CD14-positive monocyte (primary cell): ENCODE measurements around the gene GH2. TPM values are rescaled to one million over a fixed set of nuclear protein-coding genes. Genes with fewer than 3 reads are reported as not detected.
"Not testable (repeated sequence)": the region's sequence is repeated elsewhere in the genome, so short reads cannot be mapped to it uniquely, and the experiment has no call there.

Source experiments
- DNase-seq, 3 donors: peaks; one replicate each; pipeline ENCODE4 v3.0.0-alpha.2; 2011 to 2022
- H2AFZ ChIP-seq: 2 replicates; pipeline ENCODE4 v1.6.0; 2012; ENCODE audit warnings: mild to moderate bottlenecking, low read depth, low read length, inconsistent platforms; ENCODE audit not compliant: insufficient read depth, poor library complexity, severe bottlenecking
- H3K27ac ChIP-seq, 2 donors: 1 replicate in 1 of 2; 2 replicates in 1 of 2; pipeline ENCODE4 v1.5.1; 2012 to 2013; ENCODE audit warnings: low read length in 2 of 2, control low read depth in 1 of 2, inconsistent platforms in 1 of 2, low read depth in 1 of 2, mild to moderate bottlenecking in 1 of 2
- H3K27me3 ChIP-seq, 2 donors: one replicate each; pipeline versions ENCODE4 v1.6.0 to v1.6.1; 2011 to 2013; ENCODE audit warnings: low read length in 2 of 2; ENCODE audit not compliant: control insufficient read depth in 2 of 2, insufficient read depth in 2 of 2
- H3K36me3 ChIP-seq, 2 donors: replicated peaks in 1 of 2; 1 replicate in 1 of 2; 2 replicates in 1 of 2; pipeline versions ENCODE4 v1.5.1 to v1.6.1; 2012 to 2013; ENCODE audit warnings: low read length in 2 of 2, control low read depth in 1 of 2, inconsistent platforms in 1 of 2, mild to moderate bottlenecking in 1 of 2; ENCODE audit not compliant: insufficient read depth in 2 of 2, control insufficient read depth in 1 of 2
- H3K4me1 ChIP-seq, 2 donors: 1 replicate in 1 of 2; 2 replicates in 1 of 2; pipeline versions ENCODE4 v1.5.1 to v1.6.1; 2012 to 2013; ENCODE audit warnings: low read length in 2 of 2, control low read depth in 1 of 2, inconsistent platforms in 1 of 2, mild to moderate bottlenecking in 1 of 2, moderate library complexity in 1 of 2; ENCODE audit not compliant: insufficient read depth in 2 of 2, control insufficient read depth in 1 of 2
- H3K4me2 ChIP-seq: replicated peaks from 2 replicates; pipeline ENCODE3; 2012; ENCODE audit warnings: low read length, moderate library complexity, mild to moderate bottlenecking; ENCODE audit not compliant: poor library complexity, severe bottlenecking; ENCODE audit errors: extremely low read depth
- H3K4me3 ChIP-seq, 3 experiments: fragments of 200-600 bp in 1 of 3; sonication (generic) in 1 of 3; replicated peaks in 1 of 3; 1 replicate in 2 of 3; 2 replicates in 1 of 3; pipeline ENCODE4 v1.5.1; 2011 to 2013; ENCODE audit warnings: low read length in 3 of 3, mild to moderate bottlenecking in 3 of 3, control low read depth in 2 of 3, low read depth in 2 of 3, inconsistent platforms in 1 of 3, moderate library complexity in 1 of 3
- H3K79me2 ChIP-seq: 2 replicates; pipeline ENCODE4 v1.6.0; 2012; ENCODE audit warnings: mild to moderate bottlenecking, control low read depth, inconsistent platforms, low read length, moderate library complexity; ENCODE audit not compliant: insufficient read depth
- H3K9ac ChIP-seq: 2 replicates; pipeline ENCODE4 v1.6.0; 2017; ENCODE audit warnings: low read length, mild to moderate bottlenecking; ENCODE audit not compliant: insufficient read depth, poor library complexity, severe bottlenecking
- H3K9me3 ChIP-seq, 2 donors: replicated peaks in 1 of 2; 1 replicate in 1 of 2; 2 replicates in 1 of 2; pipeline versions ENCODE4 v1.5.1 to v1.6.1; 2012 to 2013; ENCODE audit warnings: low read length in 2 of 2, control low read depth in 1 of 2; ENCODE audit not compliant: control insufficient read depth in 1 of 2, insufficient read depth in 1 of 2
- H4K20me1 ChIP-seq: 2 replicates; pipeline ENCODE4 v1.6.0; 2012; ENCODE audit warnings: mild to moderate bottlenecking, low read length, control low read depth, moderate library complexity; ENCODE audit not compliant: insufficient read depth
- H3K27ac Mint-ChIP-seq, 7 donors: one replicate each; pipeline ENCODE4 v1.8.0; 2020; ENCODE audit warnings: mild to moderate bottlenecking in 7 of 7, mixed read lengths in 7 of 7, moderate library complexity in 6 of 7, inconsistent platforms in 2 of 7
- H3K27me3 Mint-ChIP-seq, 3 donors: one replicate each; pipeline ENCODE4 v1.8.0; 2021 to 2022; ENCODE audit warnings: low read depth in 3 of 3, mild to moderate bottlenecking in 3 of 3, mixed read lengths in 3 of 3, moderate library complexity in 3 of 3, inconsistent platforms in 1 of 3
- H3K36me3 Mint-ChIP-seq, 2 donors: one replicate each; pipeline ENCODE4 v1.8.0; 2020; ENCODE audit warnings: mixed read lengths in 2 of 2, inconsistent platforms in 1 of 2, mild to moderate bottlenecking in 1 of 2
- H3K4me1 Mint-ChIP-seq: one replicate; pipeline ENCODE4 v1.8.0; 2020; ENCODE audit warnings: mild to moderate bottlenecking, mixed read lengths
- H3K4me3 Mint-ChIP-seq, 2 donors: one replicate each; pipeline ENCODE4 v1.8.0; 2020; ENCODE audit warnings: mild to moderate bottlenecking in 2 of 2, mixed read lengths in 2 of 2, moderate library complexity in 1 of 2
- H3K9me3 Mint-ChIP-seq, 7 donors: one replicate each; pipeline ENCODE4 v1.8.0; 2020 to 2022; ENCODE audit warnings: mixed read lengths in 7 of 7, mild to moderate bottlenecking in 6 of 7, moderate library complexity in 6 of 7, inconsistent platforms in 2 of 7
- WGBS: methylation state at CpG from one replicate; pipeline ENCODE4 v1.1.5; 2013; ENCODE audit warnings: missing lambda C conversion rate; ENCODE audit not compliant: insufficient coverage; 5-methylcytosine and 5-hydroxymethylcytosine counted together
- intact Hi-C, 2 donors: fragments of 100-400 bp; cut with micrococcal nuclease; formaldehyde crosslinking; loops; one replicate each; pipeline versions ENCODE4 v1.15.0 to v1.15.1; 2023
- polyA plus RNA-seq, 3 donors: library from polyadenylated mRNA; depleted of rRNA in 1 of 3; unstranded in 2 of 3; stranded (reverse) in 1 of 3; fragments of 300-500 nt in 2 of 3; fragments of >200 nt in 1 of 3; fragmentation: Illumina TruSeq in 2 of 3; gene quantifications; 1 replicate in 2 of 3; 2 replicates in 1 of 3; pipeline ENCODE4 v1.2.3, GENCODE V29; 2012 to 2021
- TF ChIP-seq, protein P1 (sequence below): fragments of 200-600 bp; IDR thresholded peaks from one replicate; pipeline ENCODE4 v1.8.0; 2022; ENCODE audit warnings: antibody characterized with exemption, mild to moderate bottlenecking

GH2 gene
- polyA plus RNA-seq, 3 donors, result not detected

- no peaks in the 10 kb centered on the region for H3K9me3 ChIP-seq
- TF ChIP-seq, protein P1, sequence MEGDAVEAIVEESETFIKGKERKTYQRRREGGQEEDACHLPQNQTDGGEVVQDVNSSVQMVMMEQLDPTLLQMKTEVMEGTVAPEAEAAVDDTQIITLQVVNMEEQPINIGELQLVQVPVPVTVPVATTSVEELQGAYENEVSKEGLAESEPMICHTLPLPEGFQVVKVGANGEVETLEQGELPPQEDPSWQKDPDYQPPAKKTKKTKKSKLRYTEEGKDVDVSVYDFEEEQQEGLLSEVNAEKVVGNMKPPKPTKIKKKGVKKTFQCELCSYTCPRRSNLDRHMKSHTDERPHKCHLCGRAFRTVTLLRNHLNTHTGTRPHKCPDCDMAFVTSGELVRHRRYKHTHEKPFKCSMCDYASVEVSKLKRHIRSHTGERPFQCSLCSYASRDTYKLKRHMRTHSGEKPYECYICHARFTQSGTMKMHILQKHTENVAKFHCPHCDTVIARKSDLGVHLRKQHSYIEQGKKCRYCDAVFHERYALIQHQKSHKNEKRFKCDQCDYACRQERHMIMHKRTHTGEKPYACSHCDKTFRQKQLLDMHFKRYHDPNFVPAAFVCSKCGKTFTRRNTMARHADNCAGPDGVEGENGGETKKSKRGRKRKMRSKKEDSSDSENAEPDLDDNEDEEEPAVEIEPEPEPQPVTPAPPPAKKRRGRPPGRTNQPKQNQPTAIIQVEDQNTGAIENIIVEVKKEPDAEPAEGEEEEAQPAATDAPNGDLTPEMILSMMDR, result no peak
- H3K4me3 ChIP-seq, result no peak within 1 kb of the TSS
- no peaks in the 10 kb centered on the region for H3K36me3 ChIP-seq
- 93% methylated on average over 12 of the region's 15 CpGs for WGBS
- Mint-ChIP-seq H3K36me3 (no peaks in the 10 kb centered on the region), H3K27me3 (peaks cover 1 to 8% (median 2%) of the 10 kb centered on the region in 3 donors), H3K27ac (peak within 1 kb of the TSS in 2 of 7 donors; percentile 6 to 50), H3K9me3 (peaks cover 0 to 2% (median 0%) of the 10 kb centered on the region in 7 donors), H3K4me3 (no peak within 1 kb of the TSS), H3K4me1 (peaks cover 8% of the 10 kb centered on the region)
- intact Hi-C loops, result loop anchor here in 1 of 2 donors (10.0 kb wide), 1 partner anchor 114 kb away; the partner anchor contains the start of gene ICAM2
- no peak within 1 kb of the TSS for H3K9ac ChIP-seq
- H3K4me2 ChIP-seq, result no peak within 1 kb of the TSS
- H3K79me2 ChIP-seq, result no peaks in the 10 kb centered on the region
- H3K27ac ChIP-seq, result no peak within 1 kb of the TSS
- no peaks in the 10 kb centered on the region for H3K27me3 ChIP-seq
- no peak for DNase-seq
- H3K4me1 ChIP-seq, result no peaks in the 10 kb centered on the region
- H2AFZ ChIP-seq, result no peak within 1 kb of the TSS
- H4K20me1 ChIP-seq, result no peaks in the 10 kb centered on the region
Observed at GRCh38 chr17:63911041-63911635, 29.4 kb upstream of the GH2 start, which contains the start of gene CSHL1. Gene CSHL1, minus strand, starts transcription at chr17:63911258. Its CDS starts 62 bp downstream, at chr17:63911196.

DNA sequence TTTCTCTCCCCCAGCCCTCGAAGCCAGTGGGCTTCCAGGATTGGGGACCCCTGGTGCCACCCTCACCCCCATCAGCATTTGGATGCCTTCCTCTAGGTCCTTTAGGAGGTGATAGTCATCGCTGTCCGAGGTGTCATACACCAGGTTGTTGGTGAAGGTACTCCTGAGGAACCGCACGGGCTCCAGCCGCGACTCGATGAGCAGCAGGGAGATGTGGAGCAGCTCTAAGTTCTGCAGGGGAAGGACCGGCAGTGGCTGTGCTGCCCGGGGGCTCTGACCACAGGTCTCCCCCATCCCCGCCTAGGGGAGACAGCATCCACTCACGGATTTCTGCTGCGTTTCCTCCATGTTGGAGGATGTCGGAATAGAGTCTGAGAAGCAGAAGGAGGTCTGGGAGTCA is 28.4 kb upstream of the GH2 start:
- Mint-ChIP-seq H3K4me1 (no peaks in the 10 kb centered on the region), H3K27ac (no peak overlapping the region), H3K4me3 (no peak overlapping the region), H3K9me3 (peaks cover 0 to 2% (median 0%) of the 10 kb centered on the region in 7 donors), H3K36me3 (no peaks in the 10 kb centered on the region), H3K27me3 (peaks cover 1 to 8% (median 2%) of the 10 kb centered on the region in 3 donors)
- Histone ChIP-seq H2AFZ (no peak overlapping the region), H4K20me1 (no peaks in the 10 kb centered on the region), H3K9me3 (no peaks in the 10 kb centered on the region), H3K4me2 (no peak overlapping the region), H3K9ac (no peak overlapping the region), H3K27ac (no peak overlapping the region), H3K36me3 (no peaks in the 10 kb centered on the region), H3K79me2 (no peaks in the 10 kb centered on the region), H3K4me3 (no peak overlapping the region), H3K4me1 (no peaks in the 10 kb centered on the region), H3K27me3 (no peaks in the 10 kb centered on the region)
- TF ChIP-seq, protein P1, result no peak
- no peak for DNase-seq
- WGBS, result 95% methylated on average over 10 of the region's 14 CpGs
- intact Hi-C loops, result loop anchor here in 1 of 2 donors (10.0 kb wide), 1 partner anchor 115 kb away; the partner anchor contains the start of gene ICAM2

GRCh38 chr17:63909586-63909985 is 27.8 kb upstream of the GH2 start:
- H3K4me2 ChIP-seq, H3K27ac Mint-ChIP-seq, H3K4me3 ChIP-seq, H3K9me3 Mint-ChIP-seq, H3K27ac ChIP-seq, intact Hi-C loops, DNase-seq, H3K9ac ChIP-seq, H3K4me1 Mint-ChIP-seq, H3K4me1 ChIP-seq, H4K20me1 ChIP-seq, H3K27me3 ChIP-seq, H3K36me3 ChIP-seq, H3K36me3 Mint-ChIP-seq, H3K4me3 Mint-ChIP-seq, H3K27me3 Mint-ChIP-seq, H3K79me2 ChIP-seq, H3K9me3 ChIP-seq, H2AFZ ChIP-seq: not testable (repeated sequence)
- 99% methylated on average over 7 of the region's 10 CpGs for WGBS
